GM18520 (cell line): ENCODE results near the gene FBXO15.

Experiments
- ATAC-seq: cut with Tn5 transposase; IDR thresholded peaks from one replicate; pipeline ENCODE4 v1.9.1; 2021; ENCODE audit not compliant: unreplicated experiment

Gene FBXO15

DNA sequence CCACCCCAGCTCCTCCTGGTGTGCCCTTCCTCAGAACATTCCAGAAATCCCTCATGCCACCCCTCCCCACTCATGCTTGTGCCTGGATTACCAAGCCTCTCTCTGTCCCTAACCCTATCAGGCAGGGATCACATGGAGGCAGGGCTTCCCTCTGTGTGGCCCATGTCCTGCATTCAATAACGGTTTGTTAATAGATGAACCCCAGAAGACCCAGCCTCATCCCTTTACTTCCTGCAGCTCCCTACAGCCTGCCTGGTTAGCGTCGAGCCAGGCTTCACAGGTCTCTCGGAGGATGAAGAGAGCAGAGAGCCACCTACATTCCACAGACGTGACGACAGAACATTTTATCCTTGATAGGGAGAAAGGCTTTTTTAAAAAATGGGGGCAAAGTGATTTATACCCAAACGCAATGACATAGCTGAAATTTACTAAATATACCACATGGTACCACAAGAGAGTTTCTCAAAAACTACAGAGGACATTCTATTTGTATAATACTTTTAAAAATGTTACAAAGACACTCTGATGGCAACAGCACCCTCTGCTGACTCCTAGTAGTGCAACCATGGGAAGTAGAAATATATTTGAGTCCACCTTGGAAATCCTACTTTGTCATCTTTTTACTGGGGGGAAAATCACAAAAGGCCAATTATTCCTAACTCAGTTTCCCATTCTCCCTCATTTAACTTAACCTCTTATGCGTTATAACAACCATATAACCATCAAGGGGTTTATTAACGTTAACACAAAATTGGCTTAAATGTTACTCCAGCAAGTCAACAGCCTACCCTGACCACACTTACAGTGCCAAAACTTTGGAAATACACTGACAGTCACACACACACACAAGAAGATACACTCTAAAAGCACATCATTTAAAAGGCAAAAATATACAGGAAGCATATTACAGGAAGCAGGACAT lies 30.7 kb downstream of the FBXO15 start:
- no peak for ATAC-seq

- ATAC-seq = no peak
These were observed 32.6 kb downstream of the FBXO15 start for GRCh38 chr18:74115046-74115445.

DNA sequence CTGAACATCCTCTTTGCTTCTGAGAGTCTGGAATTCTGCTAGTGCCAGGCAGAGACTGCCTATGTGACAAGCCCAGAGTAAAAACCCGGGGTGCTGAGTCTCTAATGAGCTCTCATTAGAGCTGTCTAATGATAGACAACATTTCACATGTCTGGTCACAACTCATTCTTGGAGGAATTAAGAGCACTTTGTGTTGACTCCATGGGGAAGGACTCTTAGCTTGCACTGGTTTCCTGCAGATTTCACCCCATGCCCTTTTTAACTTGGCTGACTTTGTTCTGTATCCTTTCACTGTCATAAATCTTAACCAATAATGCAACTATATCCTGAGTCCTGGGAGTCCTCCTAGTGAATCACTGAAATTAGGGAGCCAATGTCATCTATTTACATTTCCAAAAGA lies 33.5 kb downstream of the FBXO15 start:
- no peak for ATAC-seq

GRCh38 chr18:74113711-74114110 lies 33.9 kb downstream of the FBXO15 start:
- no peak for ATAC-seq

DNA sequence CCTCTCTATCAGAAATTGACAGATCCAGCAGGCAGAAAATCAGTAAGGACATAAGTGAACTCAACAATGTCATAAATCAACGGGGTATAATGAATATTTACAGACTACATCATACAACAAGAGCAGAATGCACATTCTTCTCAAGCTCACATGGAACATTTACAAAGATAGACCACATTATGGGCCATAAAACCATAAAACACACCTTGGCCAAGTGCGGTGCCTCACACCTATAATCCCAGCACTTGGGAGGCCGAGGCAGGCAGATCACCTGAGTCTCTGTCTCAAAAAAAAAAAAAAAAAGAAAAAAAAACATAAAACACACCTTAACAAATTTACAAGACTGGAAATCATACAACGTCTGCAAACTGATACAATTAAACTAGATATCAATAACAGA lies 36.7 kb downstream of the FBXO15 start:
- ATAC-seq = no peak

DNA sequence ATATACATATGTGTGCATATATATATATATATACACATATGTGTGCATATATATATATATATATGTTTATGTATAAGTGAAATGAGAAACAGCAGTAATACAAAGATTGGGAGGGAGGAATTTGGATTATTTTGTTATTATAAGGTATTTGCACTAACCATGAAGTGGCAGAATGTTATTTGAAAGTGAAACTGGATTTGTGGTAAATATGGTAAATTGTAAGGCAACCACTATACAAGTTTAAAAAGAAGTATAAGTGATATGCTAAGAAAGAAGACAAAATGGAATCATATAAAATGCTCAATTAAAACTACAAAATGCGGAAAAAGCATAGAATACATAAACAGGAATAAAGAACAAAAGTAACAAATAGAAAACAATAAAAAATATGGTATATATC lies 37.5 kb downstream of the FBXO15 start:
- ATAC-seq = no peak

GRCh38 chr18:74108460-74108859 lies 39.2 kb downstream of the FBXO15 start:
- ATAC-seq = no peak

DNA sequence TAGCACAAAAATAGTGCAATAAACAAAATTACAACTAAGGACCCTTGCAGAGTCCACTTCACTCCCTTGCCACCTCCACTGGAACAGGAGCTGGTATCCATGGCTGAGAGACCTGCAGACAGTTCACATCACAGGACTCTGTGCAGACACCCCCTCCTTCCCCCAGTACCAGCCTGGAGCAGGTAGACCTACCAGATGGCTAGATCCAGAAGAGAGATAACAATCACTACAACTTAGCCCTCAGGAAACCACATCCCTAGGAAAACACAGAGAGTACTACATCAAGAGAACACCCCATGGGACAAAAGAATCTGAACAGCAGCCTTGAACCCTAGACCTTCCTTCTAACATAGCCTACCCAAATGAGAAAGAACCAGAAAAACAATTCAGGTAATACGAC lies 49.8 kb downstream of the FBXO15 start:
- ATAC-seq = no peak

DNA sequence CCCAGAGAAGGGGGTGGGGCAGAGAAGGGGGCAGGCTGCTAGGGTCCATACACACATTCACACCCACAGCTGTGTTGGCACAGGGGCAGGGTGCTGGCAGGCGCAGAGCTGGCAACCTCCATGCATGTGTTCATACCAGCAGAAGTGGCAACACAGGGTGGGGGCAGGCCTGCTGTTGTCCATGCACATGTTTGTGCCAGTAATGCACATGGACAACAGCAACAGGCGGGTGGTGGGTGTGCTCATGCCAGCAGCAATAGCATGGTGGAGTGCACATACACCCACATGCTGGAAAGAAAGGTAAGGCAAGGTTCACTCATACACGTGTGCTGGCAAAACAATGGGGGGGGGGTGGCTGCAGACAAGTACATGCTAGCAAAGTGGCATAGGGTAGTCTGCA lies 54.7 kb downstream of the FBXO15 start:
- no peak for ATAC-seq

GRCh38 chr18:74084184-74084855 lies 63.3 kb downstream of the FBXO15 start:
- no peak for ATAC-seq

DNA sequence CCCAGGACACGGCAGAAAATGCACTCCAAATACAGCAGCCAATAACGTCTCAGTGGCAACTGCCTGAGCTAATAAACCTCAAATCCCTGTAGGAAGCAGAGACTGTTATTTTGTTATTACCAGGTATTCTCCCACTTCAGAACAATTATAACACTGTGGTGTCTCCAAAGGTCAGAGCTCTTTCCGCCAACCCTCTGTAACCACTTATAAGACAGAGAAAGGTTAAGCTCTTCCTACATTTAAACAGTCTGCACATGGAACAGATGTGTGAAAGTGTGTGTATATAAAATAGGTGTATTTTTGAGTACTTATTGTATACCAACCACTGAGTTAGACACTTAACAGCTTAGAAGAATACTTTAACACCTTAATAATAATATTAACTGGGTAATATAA lies 64.1 kb downstream of the FBXO15 start:
- no peak for ATAC-seq

GRCh38 chr18:74082742-74083556 lies 64.7 kb downstream of the FBXO15 start:
- ATAC-seq = no peak

GRCh38 chr18:74081966-74082741 lies 65.5 kb downstream of the FBXO15 start:
- peak; percentile 91 for ATAC-seq

- no peak for ATAC-seq
These were observed 69.4 kb downstream of the FBXO15 start for GRCh38 chr18:74078257-74078656.

DNA sequence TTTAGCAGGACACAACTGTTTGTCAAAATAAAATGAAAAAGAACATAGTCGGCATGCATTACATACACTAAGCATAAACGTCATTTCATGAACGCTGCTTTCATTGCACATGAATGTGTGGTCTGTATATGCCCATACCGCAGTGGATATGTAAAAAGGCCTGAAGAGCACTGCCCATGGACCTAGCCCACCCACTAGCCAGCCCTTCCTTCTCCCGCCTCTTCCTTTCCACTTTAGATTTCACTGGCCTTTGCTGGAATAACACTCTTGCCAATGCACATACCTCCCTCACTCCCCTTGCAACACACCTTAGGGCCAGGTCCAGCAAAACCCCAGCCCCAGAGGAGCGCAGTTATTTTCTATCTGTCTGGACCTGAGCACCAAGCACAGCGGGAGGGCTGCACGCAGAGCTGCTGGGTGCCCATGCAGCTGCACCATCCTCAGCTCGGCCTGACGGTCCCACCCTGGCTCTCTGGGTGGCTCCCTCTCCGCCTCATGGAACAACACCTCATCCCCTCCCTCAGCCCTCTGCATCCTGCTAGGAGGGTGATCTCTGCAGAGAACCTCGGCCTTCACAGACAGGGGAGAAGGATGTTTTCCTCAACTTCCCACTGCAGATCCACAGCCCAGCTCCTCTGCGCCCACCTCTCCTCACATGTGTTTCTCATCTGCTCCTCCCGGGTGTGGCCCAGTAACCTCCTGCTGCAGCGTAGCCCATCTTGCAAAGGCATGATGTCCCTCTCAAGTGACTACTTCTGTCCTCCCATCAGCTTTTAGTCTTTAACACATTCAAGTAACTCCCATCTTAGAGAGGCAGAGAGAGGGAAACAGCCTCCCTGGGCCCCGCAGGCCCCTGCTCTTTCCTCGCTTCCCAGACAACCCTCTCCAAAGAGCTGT lies 72.7 kb downstream of the FBXO15 start:
- no peak for ATAC-seq

GRCh38 chr18:74073957-74074667 lies 73.5 kb downstream of the FBXO15 start:
- ATAC-seq = no peak

DNA sequence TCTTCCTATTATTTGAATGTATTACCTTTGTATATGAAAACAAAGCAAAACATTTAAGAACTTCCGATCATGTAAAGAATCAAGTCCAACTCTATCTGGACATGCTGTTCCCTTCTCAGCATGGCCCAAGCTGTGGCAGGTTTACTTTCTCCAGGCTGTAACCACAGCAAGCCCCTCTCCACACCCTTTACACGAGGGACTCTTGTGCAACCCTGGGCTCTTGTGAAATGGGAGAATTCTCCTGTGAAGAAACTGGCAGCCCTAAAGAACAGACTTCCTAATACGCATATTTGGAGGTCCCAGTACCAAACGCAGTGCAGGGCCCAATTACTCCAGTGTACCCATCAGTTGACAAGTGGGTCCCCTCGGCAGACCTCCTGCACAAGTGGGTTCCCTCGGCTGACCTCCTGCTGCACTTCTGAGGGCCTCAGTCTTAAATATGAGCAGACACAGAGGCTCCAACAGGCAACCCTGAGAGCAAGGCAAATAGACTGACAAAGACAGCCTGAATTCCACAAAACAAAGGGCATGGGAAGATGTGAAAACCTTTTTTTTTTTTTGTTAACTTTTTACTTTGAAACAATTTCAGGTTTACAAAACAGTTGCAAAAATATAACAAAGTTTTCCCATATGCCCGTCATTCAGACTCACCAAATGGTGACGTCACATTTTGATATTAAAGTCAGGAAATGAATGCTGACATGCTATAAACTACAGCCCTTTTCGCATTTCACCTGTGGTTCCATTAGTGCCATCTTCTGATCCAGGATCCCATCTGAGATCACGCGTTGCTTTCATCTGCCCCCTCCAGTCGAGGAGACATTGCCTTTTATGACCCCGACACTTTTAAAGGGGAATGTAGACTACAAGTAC lies 78.2 kb downstream of the FBXO15 start:
- ATAC-seq = no peak

DNA sequence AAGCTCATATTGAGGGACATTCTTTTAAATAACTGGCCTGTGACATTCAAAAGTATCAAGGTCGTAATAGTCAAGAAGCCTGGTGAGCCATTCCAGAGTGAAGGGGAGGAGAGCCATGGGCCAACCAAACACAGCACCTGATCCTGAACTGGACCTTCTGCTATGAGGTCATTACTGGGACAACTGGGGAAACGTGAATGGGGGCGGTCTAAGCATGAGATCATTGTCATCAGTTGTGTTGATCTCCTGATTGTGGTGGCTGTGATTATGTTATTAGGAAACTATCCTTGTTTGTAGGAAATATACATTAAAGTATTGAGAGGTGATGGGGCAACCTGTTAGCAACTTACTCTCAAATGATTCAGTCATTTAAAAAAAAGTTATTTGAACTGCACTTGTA lies 79.3 kb downstream of the FBXO15 start:
- no peak for ATAC-seq
